Keratinocyte (primary cell): ENCODE results near the gene BCAS3. TPM values are rescaled to one million over a fixed set of nuclear protein-coding genes. Genes with fewer than 3 reads are reported as not detected.

ENCODE experiments used
- DNase-seq: peaks from one replicate; pipeline ENCODE4 v3.0.0-alpha.2; 2011; ENCODE audit warnings: low read depth, missing footprints, low spot score
- FAIRE-seq: peaks from 2 replicates; lab custom pipeline; 2011; peaks lifted over from hg19 to GRCh38; lab: Jason Lieb, UNC
- H2AFZ ChIP-seq: 2 replicates; pipeline ENCODE4 v1.6.0; 2012; ENCODE audit warnings: low read length, control low read depth, inconsistent platforms; ENCODE audit not compliant: control insufficient read depth
- H3K27ac ChIP-seq: 2 replicates; pipeline ENCODE4 v1.5.1; 2011; ENCODE audit warnings: low read length; ENCODE audit not compliant: control insufficient read depth, insufficient read depth
- H3K27me3 ChIP-seq: 3 replicates; pipeline ENCODE4 v1.6.0; 2011; ENCODE audit warnings: low read length; ENCODE audit not compliant: control insufficient read depth, insufficient read depth; ENCODE audit errors: extremely low read depth
- H3K36me3 ChIP-seq, 2 experiments: 2 replicates in 1 of 2; 3 replicates in 1 of 2; pipeline ENCODE4 v1.5.1; 2011; ENCODE audit warnings: low read length in 2 of 2, mild to moderate bottlenecking in 1 of 2; ENCODE audit not compliant: control insufficient read depth in 2 of 2, insufficient read depth in 2 of 2; ENCODE audit errors: extremely low read depth in 1 of 2
- H3K4me1 ChIP-seq: 3 replicates; pipeline ENCODE4 v1.5.1; 2011; ENCODE audit warnings: low read length; ENCODE audit not compliant: control insufficient read depth, insufficient read depth; ENCODE audit errors: extremely low read depth
- H3K4me2 ChIP-seq: 3 replicates; pipeline ENCODE4 v1.6.0; 2011; ENCODE audit warnings: low read depth, low read length; ENCODE audit not compliant: control insufficient read depth, insufficient read depth; ENCODE audit errors: extremely low read depth
- H3K4me3 ChIP-seq, 3 experiments: fragments of 200-600 bp in 1 of 3; sonication (generic) in 1 of 3; 2 replicates in 2 of 3; 3 replicates in 1 of 3; pipeline ENCODE4 v1.5.1; 2011 to 2016; ENCODE audit warnings: low read length in 3 of 3, mild to moderate bottlenecking in 3 of 3, control low read depth in 2 of 3, inconsistent platforms in 1 of 3, low read depth in 1 of 3, mixed read lengths in 1 of 3, mixed run types in 1 of 3, moderate library complexity in 1 of 3; ENCODE audit not compliant: control insufficient read depth in 2 of 3, insufficient read depth in 2 of 3; ENCODE audit errors: extremely low read depth in 1 of 3
- H3K79me2 ChIP-seq: 2 replicates; pipeline ENCODE4 v1.6.0; 2012; ENCODE audit warnings: low read length; ENCODE audit not compliant: control insufficient read depth, insufficient read depth
- H3K9ac ChIP-seq: 3 replicates; pipeline ENCODE4 v1.6.0; 2011; ENCODE audit warnings: low read length; ENCODE audit not compliant: control insufficient read depth, insufficient read depth; ENCODE audit errors: extremely low read depth
- H3K9me1 ChIP-seq: 3 replicates; pipeline ENCODE4 v1.6.0; 2011; ENCODE audit warnings: low read length; ENCODE audit not compliant: control insufficient read depth, insufficient read depth; ENCODE audit errors: extremely low read depth
- H3K9me3 ChIP-seq: 2 replicates; pipeline ENCODE4 v1.5.1; 2012; ENCODE audit warnings: low read depth, low read length; ENCODE audit not compliant: control insufficient read depth
- H4K20me1 ChIP-seq: 3 replicates; pipeline ENCODE4 v1.6.0; 2011; ENCODE audit warnings: low read length; ENCODE audit not compliant: control insufficient read depth, insufficient read depth; ENCODE audit errors: extremely low read depth
- CTCF ChIP-seq, 3 experiments: IDR thresholded peaks in 1 of 3; conservative IDR thresholded peaks in 1 of 3; optimal IDR thresholded peaks in 1 of 3; 2 replicates in 2 of 3; 3 replicates in 1 of 3; pipeline versions ENCODE3 to v1.5.1; 2011; ENCODE audit warnings: low read length in 3 of 3, mild to moderate bottlenecking in 3 of 3, moderate library complexity in 2 of 3, control low read depth in 1 of 3, inconsistent platforms in 1 of 3; ENCODE audit not compliant: insufficient read depth in 2 of 3; ENCODE audit errors: extremely low read depth in 1 of 3
- EZH2 ChIP-seq: IDR thresholded peaks from one replicate; pipeline ENCODE4 v1.6.1; 2012; ENCODE audit warnings: inconsistent platforms, mild to moderate bottlenecking, low read length, moderate library complexity
- dilution Hi-C: fragments of 300-500 bp; cut with MboI; formaldehyde crosslinking; loops from one replicate; pipeline ENCODE4 v1.7.0; 2020; ENCODE audit warnings: low sequenced_read_pairs; ENCODE audit not compliant: extremely low pct_ligation_motif_present
- polyA plus RNA-seq, 5 experiments: library from polyadenylated mRNA; depleted of rRNA in 3 of 5; stranded (reverse) in 3 of 5; stranded (forward) in 1 of 5; unstranded in 1 of 5; fragments of >200 nt; gene quantifications; 1 replicate in 1 of 5; 2 replicates in 3 of 5; 3 replicates in 1 of 5; pipeline versions ENCODE4 v1.2.1 to v1.2.3, GENCODE V29; 2011 to 2012; ENCODE audit warnings: missing spikeins in 2 of 5, low read depth in 1 of 5, low replicate concordance in 1 of 5

Gene BCAS3
- polyA plus RNA-seq, 1 donor (not counting 4 experiments of a cell fraction or from before 2014, with no cell fraction given): 11.8 TPM

DNA sequence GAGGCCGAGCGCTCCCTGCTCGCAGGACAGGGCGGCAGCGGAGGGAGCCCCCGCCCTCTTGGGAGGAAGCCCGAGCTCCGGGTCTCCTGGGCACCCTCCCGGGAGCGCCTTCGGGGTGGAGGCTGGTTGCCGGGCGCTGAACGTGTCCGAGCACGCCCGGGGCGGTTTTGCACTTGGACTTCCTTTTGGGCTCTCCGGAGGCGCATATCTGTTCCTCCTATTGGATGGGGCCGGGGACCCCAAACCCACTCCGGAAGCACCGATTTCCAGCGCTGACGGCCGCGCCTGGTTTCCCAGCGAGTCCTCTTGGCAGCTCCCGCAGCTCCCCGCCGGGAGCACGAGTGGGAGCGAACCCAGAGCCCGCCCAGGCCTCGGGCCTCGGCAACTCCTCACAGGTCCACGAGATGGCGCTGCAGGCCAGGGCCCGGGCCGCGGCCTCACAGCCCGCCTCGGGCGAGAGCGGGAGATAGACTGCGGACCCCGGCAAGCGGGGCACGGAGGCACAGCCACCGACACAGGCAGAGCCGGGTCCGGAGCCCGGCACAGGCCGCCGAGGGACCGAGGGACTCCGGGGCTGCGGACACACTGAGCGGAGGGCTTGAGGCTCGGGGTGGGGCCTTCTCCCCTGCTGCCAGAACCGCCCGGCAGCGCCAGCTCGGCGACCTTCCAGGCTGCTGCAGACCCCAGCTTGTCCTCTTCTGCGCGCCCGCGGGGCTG is 734.6 kb downstream of the BCAS3 start:
- Histone ChIP-seq H3K9ac (peak overlapping the region; percentile 54), H3K4me3 (peak overlapping the region; percentile 51 to 73 (median 68)), H3K79me2 (no peaks in the 10 kb centered on the region), H3K27me3 (peaks cover 23% of the 10 kb centered on the region), H3K4me1 (no peaks in the 10 kb centered on the region), H3K27ac (no peak overlapping the region), H3K9me3 (no peaks in the 10 kb centered on the region), H2AFZ (peak overlapping the region; percentile 80), H4K20me1 (no peaks in the 10 kb centered on the region), H3K9me1 (no peaks in the 10 kb centered on the region), H3K4me2 (peak overlapping the region; percentile 74), H3K36me3 (no peaks in the 10 kb centered on the region)
- dilution Hi-C loops: no loop called here
- TF ChIP-seq CTCF (optimal IDR thresholded peaks at IDR 0.05 in 1 of 3, IDR thresholded peaks at IDR 0.05 in 1 of 3, conservative IDR thresholded peaks at IDR 0.05 in 1 of 3; ENCODE audit: extremely low read depth in 1 of 3, insufficient read depth in 2 of 3, low read length in 3 of 3) (peak; percentile 66 to 98 (median 77)), EZH2 (no peak)
- DNase-seq: peak; percentile 55
- no peak for FAIRE-seq

DNA sequence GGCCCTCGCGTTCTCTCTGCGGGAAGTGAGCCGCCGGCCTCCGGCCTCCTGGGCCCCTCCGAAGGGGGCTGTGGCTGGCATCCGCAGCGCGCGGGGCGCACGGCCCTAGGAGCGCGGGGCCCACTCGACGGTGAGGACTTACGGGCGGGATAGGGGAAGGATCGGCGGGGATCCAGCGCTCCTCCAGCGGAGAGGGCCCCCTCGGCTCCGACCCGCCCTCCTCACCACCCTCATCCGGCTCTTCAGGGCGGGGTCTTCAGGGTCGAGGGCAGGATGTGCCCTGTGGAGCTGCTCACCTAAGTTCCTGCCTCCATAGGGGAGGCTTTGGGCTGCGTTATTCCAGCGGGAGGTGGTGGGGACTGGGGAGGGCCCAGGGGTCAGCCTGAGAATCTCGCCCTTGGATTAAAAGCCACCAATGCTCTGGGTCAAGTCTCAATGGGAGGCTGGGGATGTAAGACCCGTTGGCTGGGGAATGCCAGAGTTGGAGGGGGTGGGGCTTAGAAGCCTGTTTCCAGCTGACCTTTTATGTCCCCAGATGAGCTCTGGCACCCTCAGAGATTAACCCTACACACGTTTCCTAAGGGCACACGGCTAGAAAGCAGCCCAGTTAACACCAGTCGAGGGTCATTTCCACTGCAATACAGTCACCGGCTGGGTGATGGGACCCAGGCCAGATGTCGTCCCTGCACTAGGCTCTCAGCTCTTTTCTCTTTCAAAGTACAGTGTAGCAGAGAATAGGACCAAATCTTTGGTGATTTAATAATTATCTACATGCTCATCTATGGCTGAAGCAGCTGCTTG is 735.4 kb downstream of the BCAS3 start:
- dilution Hi-C loops: no loop called here
- Histone ChIP-seq H2AFZ (peak overlapping the region; percentile 80), H3K27ac (no peak overlapping the region), H3K9me1 (no peaks in the 10 kb centered on the region), H3K9ac (peak overlapping the region; percentile 54), H3K4me2 (peak overlapping the region; percentile 74), H3K9me3 (no peaks in the 10 kb centered on the region), H3K27me3 (peaks cover 22% of the 10 kb centered on the region), H3K79me2 (no peaks in the 10 kb centered on the region), H3K36me3 (no peaks in the 10 kb centered on the region), H3K4me3 (peak overlapping the region; percentile 51 to 73 (median 68)), H3K4me1 (no peaks in the 10 kb centered on the region), H4K20me1 (no peaks in the 10 kb centered on the region)
- FAIRE-seq (no peak), DNase-seq (no peak)
- TF ChIP-seq CTCF (optimal IDR thresholded peaks at IDR 0.05 in 1 of 3, IDR thresholded peaks at IDR 0.05 in 1 of 3, conservative IDR thresholded peaks at IDR 0.05 in 1 of 3; ENCODE audit: extremely low read depth in 1 of 3, insufficient read depth in 2 of 3, low read length in 3 of 3) (no peak), EZH2 (no peak)
